ENCODE data around the gene PDGFC. TPM values are rescaled to one million over a fixed set of nuclear protein-coding genes. Genes with fewer than 3 reads are reported as not detected.

PDGFC gene
- total and polyA plus RNA-seq, 2 of the 8 experiments (the other 6 are each of a cell fraction or from before 2014, with no cell fraction given) = 0.65 to 2.7 TPM

DNA sequence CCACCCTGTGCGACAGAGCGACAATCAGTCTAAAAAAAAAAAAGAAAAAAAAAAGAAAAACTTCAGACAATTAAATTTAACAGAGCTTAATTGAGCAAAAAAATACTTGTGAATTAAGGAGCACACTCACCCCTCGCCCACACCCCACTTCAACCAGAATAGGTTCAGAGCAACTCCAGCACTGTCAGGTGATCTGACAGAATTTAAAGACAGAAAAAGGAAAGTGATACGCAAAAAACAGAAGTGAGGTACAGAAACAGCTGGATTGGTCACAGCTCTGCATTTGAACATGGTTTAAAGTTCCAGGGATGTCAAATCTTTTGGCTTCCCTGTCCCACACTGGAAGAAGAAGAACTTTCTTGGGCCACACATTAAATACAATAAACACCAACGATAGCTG is 174.4 kb downstream of the PDGFC start:
- H2BK120ac ChIP-seq (replicated peaks; ENCODE audit: low read depth, low read length) = no peak overlapping the region
- H2BK12ac ChIP-seq (ENCODE audit: low read depth, low read length) = no peak overlapping the region
- H3K23ac ChIP-seq (ENCODE audit: insufficient read length) = no peak overlapping the region
- H3K4me1 ChIP-seq (replicated peaks in 1 of 4; ENCODE audit: control insufficient read depth in 3 of 4, insufficient read depth in 4 of 4, low read length in 3 of 4) = no peaks in the 10 kb centered on the region
- 97% methylated on average over 3 of the region's 5 CpGs; no CpG with 5 or more reads in 1 of the 2 experiments for WGBS, 2 experiments (ENCODE audit: extremely low coverage in 1 of 2, insufficient coverage in 1 of 2, insufficient read length in 1 of 2, insufficient replicate concordance in 2 of 2, low coverage in 1 of 2, low lambda C conversion rate in 2 of 2, missing lambda C conversion rate in 1 of 2)
- no peak overlapping the region for H4K5ac ChIP-seq (ENCODE audit: insufficient read length, low read depth, low read length)
- H4K8ac ChIP-seq (ENCODE audit: extremely low read depth, insufficient read depth, low read length) = no peak overlapping the region
- H2AFZ ChIP-seq (ENCODE audit: low read length) = no peak overlapping the region
- no peak overlapping the region for H3K9ac ChIP-seq (replicated peaks in 1 of 4; ENCODE audit: extremely low read depth in 1 of 4, low read depth in 3 of 4, low read length in 3 of 4)
- H3K36me3 ChIP-seq (ENCODE audit: control insufficient read depth in 2 of 4, insufficient read depth in 4 of 4, low read length in 3 of 4) = no peaks in the 10 kb centered on the region
- ChIA-PET POLR2A (ENCODE audit: partially characterized antibody) (no interaction called here), CTCF (ENCODE audit: partially characterized antibody) (no interaction called here)
- no peak overlapping the region for H2BK5ac ChIP-seq (ENCODE audit: low read depth, low read length)
- FAIRE-seq (no peak), DNase-seq (ENCODE audit: low read depth in 1 of 2, low spot score in 2 of 2) (no peak)
- no peaks in the 10 kb centered on the region for H3K9me3 ChIP-seq (ENCODE audit: insufficient read depth in 2 of 2, low read depth in 1 of 2, low read length in 1 of 2)
- H2AK5ac ChIP-seq (ENCODE audit: low read depth, low read length) = no peak overlapping the region
- no peak overlapping the region for H3K14ac ChIP-seq (ENCODE audit: insufficient read length)
- H3K18ac ChIP-seq (ENCODE audit: extremely low read depth, low read length) = no peak overlapping the region
- no peak overlapping the region for H3K4me2 ChIP-seq (ENCODE audit: insufficient read depth in 1 of 2, low read depth in 2 of 2, low read length in 2 of 2)
- H3K56ac ChIP-seq (replicated peaks; ENCODE audit: insufficient read length, low read depth, low read length) = no peak overlapping the region
- H3K4ac ChIP-seq (replicated peaks; ENCODE audit: insufficient read length, low read depth, low read length) = no peak overlapping the region
- no peak overlapping the region for H4K91ac ChIP-seq (replicated peaks; ENCODE audit: insufficient read length, low read length)
- no peak overlapping the region for H3K27ac ChIP-seq (ENCODE audit: low read depth, low read length)
- no peaks in the 10 kb centered on the region for H3K79me1 ChIP-seq (ENCODE audit: low read depth, low read length)
- no peaks in the 10 kb centered on the region for H3K79me2 ChIP-seq (ENCODE audit: control insufficient read depth in 1 of 2, insufficient read depth in 2 of 2, low read length in 2 of 2)
- H3K4me3 ChIP-seq (ENCODE audit: extremely low read depth in 1 of 4, insufficient read depth in 2 of 4, low read depth in 3 of 4, low read length in 4 of 4) = no peak overlapping the region
- H2BK20ac ChIP-seq (ENCODE audit: low read length) = no peak overlapping the region
- no peaks in the 10 kb centered on the region for H3K27me3 ChIP-seq (replicated peaks in 1 of 4; ENCODE audit: control insufficient read depth in 3 of 4, extremely low read depth in 1 of 4, insufficient read depth in 3 of 4, low read length in 3 of 4)
- no peaks in the 10 kb centered on the region for H4K20me1 ChIP-seq (replicated peaks in 1 of 2; ENCODE audit: control insufficient read depth in 1 of 2, insufficient read depth in 2 of 2, low read length in 2 of 2)
- H2BK15ac ChIP-seq (ENCODE audit: low read length) = no peak overlapping the region
- no peaks in the 10 kb centered on the region for H3K23me2 ChIP-seq (ENCODE audit: low read depth, low read length)
- no peak for TF ChIP-seq POLR2AphosphoS5 (IDR thresholded peaks at IDR 0.05; ENCODE audit: low read depth, low read length)
- no peak for TF ChIP-seq RXRA (IDR thresholded peaks at IDR 0.05; ENCODE audit: insufficient read depth, low read depth, low read length)
- TF ChIP-seq SP4 (IDR thresholded peaks at IDR 0.05; ENCODE audit: low read length) = no peak
- TF ChIP-seq SP2 (IDR thresholded peaks at IDR 0.05; ENCODE audit: low read length) = no peak
- TF ChIP-seq SP1 (IDR thresholded peaks at IDR 0.05; ENCODE audit: low read depth, low read length) = no peak
- no peak for TF ChIP-seq EP300 (IDR thresholded peaks at IDR 0.05; ENCODE audit: borderline replicate concordance in 1 of 2, low read depth in 2 of 2, low read length in 2 of 2)
- no peak for TF ChIP-seq HDAC2 (IDR thresholded peaks at IDR 0.05; ENCODE audit: borderline replicate concordance in 1 of 2, low read depth in 2 of 2, low read length in 2 of 2)
- TF ChIP-seq CHD2 (IDR thresholded peaks at IDR 0.05; ENCODE audit: low read length) = no peak
